HTR-8/SVneo (cell line): ENCODE data around the gene FRYL.
A peak's percentile ranks its signal among the peaks of the same experiment; 100 is the strongest.
"Not testable (repeated sequence)": the region's sequence is repeated elsewhere in the genome, so short reads cannot be mapped to it uniquely, and the experiment has no call there.

Experiments used
- DNase-seq: peaks from one replicate; pipeline ENCODE4 v3.0.0; 2011; ENCODE audit warnings: low spot score, mixed read lengths; ENCODE audit not compliant: insufficient read length
- FAIRE-seq: peaks from 2 replicates; lab custom pipeline; 2011; peaks lifted over from hg19 to GRCh38; lab: Jason Lieb, UNC

FRYL gene

DNA sequence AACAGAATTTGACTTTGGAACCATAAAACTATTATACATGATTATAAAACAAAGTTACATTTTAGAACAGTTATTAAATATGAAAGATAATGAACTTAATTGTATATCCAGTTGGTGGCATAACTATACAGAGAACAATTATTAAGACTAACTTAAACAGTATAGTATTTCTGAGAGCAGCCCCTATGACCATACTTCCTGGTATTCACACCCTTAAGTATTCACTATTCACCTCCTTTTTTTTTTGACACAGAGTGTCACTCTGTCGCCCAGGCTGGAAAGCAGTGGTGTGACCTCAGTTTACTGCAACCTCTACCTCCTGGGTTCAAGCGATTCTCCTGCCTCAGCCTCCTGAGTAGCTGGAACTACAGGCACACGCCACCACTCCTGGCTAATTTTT is 74.5 kb downstream of the FRYL start:
- DNase-seq (no peak), FAIRE-seq (no peak)

DNA sequence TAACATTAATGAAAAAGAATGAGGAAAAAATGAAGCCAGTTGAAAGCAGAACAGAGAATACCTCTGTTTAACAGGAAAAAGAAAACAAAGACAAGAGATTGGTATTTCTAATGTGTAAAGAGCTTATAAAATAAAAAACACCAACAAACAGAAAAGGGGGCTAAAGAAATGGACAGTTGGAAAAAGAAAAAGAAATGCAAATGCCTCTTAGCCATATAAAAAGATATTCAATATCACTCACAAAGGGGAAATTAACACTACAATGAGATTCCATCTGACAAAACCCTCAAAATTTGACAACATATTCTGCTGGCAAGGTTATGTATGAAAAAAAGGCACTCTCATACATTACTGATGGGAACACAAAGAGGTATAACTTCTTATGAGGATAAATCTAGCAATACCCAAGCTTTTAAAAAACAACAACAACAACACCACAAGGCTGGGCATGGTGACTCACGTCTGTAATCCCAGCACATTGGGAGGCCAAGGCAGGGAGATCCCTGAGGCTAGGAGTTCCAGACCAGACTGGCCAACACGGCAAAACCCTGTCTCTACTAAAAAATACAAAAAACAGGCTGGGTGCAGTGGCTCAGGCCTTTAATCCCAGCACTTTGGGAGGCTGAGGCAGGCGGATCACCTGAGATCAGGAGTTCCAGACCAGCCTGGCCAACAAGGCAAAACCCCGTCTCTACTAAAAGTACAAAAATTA is 75.8 kb downstream of the FRYL start:
- no peak for FAIRE-seq
- no peak for DNase-seq

DNA sequence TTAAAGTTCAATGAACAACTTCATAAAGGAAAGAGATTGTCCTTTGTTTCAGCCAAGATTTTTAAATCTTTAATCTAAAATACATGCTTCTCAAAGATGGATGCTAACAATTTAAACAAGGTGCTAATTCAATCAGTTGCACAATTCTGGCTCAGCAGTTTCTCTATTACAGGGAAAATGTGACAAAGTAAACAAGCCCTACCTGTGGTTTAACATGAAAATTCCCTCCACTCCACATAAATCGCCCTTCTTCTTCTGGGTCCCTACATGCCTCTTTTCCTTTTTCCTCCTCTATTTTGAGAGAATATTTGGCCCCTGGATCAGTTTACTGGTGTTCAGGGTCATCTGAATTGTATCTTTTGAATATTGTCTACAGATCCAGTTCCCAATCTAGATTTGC is 80.6 kb downstream of the FRYL start:
- DNase-seq (no peak), FAIRE-seq (no peak)

DNA sequence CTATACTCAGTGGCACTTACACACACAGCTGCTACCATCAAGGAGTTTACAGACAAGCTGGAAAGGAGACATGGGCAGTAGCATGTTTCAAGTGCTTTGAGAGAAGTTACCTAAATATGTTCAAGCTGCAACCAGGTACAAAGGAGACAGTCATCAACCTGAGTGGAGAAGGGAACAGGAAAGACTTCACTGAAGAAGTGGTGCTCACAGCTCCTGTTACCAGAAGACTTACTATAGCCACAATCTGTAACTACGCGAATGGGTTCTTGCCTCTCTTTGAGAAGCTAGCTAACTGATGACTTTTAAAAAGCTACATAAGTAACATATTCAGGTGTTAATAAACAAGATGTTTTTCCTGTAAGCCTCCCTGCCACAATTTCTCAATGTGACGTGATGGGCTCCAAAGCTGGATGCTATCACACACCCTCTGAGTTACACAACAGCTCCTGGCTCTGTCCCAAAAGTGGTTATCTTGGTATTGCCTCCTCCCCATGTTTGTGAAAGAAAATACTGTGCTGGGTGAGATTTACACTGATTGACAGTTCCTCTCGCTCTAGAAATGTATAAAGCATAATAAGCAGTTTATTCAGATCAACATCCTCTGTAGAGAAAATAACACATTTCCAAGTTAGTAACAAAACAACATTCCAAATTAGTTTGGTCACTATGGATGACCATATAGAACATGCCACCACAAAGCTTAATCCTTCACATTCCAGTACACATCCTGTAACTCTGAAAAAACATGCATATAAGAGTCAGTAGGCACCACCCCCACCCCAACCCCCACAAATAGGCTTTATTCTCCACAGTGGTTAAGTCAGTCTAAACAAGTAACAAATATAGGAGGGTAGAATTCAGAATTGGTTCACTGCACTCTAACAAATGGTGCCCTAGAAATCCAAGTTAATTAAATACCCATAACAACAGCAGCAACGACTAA is 81.8 kb downstream of the FRYL start:
- peak; percentile 92 for FAIRE-seq
- peak; percentile 56 for DNase-seq

DNA sequence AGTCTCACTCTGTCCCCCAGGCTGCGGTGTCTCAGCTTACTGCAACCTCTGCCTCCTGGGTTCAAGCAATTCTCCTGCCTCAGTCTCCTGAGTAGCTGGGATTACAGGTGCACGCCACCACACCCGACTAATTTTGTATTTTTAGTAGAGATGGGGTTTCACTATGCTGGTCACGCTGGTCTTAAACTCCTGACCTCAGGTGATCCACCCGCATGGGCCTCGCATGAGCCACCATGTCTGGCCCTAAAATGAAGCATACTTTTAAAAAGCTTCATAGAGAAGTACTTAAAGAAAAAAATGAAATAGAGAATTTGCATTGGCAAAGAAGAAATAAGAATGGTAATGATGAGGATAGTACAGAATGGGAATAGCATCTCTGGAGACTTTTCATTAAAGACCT is 82.6 kb downstream of the FRYL start:
- not testable (repeated sequence) for FAIRE-seq, DNase-seq

DNA sequence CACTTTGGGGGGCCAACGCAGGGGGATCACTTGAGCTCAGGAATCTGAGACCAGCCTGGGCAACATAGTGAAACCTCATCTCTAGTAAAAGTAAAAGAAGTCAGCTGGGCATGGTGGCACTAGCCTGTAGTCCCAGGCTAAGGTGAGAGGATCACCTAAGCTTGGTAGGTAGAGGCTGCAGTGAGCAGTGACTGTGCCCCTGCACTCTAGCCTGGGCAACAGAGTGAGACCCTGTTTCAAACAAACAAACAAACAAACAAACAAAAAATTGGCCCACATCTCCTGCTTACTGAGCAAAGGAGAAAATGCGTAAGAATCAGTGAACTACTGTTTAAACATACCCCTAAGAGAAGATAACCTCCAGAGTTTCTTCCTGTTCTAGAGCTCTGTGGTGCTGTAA is 85.3 kb downstream of the FRYL start:
- DNase-seq, result no peak
- no peak for FAIRE-seq

DNA sequence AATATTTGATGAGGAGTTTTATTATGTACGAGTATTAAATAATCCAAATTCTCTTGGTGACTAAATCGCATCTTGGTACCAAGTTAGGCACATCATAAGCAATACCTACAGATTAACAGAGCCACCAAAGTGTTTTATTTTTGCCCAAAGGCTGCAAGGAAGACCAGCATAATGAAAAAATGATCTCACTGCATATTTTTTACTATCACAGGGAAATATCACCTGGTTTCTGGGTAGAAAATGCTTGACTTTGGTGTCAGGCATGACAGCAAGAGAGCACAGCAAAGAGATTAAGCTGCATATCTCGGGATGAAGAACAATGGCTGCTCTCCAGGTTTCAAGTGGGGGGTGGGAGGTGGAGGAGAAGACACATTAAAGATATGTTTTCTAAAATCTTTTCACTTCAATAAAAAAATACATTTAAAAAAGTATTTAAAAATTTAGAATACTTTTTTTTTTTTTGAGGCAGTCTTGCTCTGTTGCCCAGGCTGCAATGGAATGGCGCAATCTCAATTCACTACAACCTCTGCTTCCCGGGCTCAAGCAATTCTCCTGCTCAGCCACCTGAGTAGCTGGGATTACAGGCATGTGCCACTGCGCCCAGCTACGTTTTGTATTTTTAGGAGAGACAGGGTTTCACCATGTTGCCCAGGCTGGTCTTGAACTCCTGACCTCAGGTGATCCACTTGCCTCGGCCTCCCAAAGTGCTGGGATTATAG is 86.1 kb downstream of the FRYL start:
- no peak for FAIRE-seq
- DNase-seq, result no peak

DNA sequence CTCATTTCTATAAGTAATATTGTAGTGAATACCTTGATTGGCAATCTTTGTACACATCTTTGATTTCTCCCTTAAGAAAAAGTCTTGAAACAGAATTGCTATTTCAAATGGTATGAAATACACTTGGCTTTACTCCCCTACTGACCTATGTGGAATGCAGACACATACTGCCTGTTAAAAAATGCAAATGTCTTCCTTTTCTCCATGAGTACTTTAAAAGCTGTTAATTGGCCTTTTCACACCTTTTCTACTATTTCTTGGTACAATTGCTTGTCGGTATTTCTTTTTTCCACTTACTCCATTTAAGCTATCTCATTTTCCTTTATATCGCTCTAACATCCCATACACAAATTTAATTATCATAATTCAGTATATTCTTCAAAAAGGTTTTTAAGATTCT is 87.2 kb downstream of the FRYL start:
- DNase-seq (no peak), FAIRE-seq (no peak)

DNA sequence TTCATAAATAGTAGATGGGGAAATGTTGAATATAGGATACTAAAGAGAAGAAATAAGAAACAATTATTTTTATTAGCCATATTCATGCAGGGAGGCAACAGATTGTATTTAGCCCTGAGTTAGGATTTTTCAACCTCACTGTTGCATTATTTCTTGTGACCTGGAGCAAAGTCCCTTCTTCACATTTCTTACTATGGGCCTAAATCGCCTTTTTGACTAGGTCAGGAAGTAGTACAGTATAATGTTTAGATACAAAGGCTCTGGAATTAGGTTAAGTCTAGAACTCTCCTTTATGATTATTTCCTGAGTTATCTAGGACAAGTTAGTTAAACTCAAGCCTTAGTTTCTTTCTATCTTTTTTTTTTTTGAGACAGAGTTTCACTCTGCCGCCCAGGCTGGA is 88.0 kb downstream of the FRYL start:
- DNase-seq (no peak), FAIRE-seq (no peak)

DNA sequence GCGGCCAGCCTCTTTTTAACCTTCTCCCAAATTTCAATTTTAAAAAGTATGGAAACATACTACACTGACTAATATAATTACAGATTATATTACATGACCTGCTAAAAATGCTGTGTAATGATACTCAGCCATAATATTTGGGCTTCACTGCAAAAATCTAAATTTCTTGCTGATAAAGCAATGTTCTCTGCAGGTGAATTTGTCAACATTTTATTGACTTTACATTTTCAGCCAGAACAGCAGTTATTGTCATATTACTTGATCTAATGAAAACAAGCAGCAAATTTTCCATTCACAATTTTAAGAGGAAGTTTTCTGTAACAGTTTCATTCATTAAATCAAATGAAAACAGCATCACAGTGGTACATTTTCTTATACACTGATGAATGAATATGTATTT is 91.1 kb downstream of the FRYL start:
- FAIRE-seq, result no peak
- no peak for DNase-seq

DNA sequence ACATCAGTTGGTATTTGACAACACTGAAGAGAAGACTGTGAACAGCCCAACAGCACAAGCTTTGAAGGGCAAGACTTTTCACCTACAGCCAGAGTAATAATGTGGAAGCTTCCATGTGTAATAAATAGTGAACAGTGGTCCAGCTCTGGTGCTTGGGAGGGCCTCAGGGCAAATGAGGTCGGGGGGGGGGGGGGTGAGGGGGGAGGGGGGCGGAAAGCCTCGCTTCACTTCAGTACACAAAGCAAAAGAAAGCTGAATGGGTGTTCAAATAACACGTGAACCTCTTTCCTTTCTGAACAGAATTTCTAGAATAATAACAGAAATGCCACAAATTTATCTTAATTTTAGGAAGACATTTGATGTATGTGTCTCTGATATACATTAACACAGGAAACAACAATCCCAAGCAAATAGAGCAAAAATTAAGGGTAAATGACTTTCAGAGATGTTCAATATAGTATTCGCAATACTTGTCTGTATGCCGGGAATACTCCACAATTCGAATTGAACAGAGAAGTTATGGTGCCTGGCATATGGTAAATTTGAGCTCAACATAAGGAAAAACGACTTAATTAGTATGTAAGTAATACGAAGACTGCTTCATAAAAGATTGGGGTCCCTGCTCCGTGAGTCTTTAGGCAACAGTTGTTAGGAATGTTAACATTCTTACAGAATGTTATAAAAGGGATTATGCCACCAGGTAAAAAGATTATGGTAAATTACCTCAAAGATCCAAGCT is 92.6 kb downstream of the FRYL start:
- DNase-seq, result no peak
- no peak for FAIRE-seq

DNA sequence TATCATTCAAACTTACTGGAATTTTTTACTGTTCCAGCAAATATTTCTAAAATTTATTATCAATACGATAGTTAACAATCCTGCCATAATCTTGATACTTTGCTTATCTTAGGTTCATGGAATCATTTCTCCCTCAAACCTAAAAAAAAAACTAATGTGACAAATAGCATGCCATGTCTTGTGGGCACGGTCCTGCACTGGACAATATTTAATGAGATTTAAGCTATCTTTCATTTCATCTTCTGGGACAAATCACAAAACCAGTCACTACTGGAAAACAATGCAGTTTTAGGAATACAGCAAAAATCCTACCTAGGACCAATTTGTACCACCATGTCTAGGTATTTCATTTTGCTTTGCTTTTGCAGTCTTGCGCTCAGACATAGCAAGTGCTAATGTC is 93.7 kb downstream of the FRYL start:
- DNase-seq (no peak), FAIRE-seq (no peak)

DNA sequence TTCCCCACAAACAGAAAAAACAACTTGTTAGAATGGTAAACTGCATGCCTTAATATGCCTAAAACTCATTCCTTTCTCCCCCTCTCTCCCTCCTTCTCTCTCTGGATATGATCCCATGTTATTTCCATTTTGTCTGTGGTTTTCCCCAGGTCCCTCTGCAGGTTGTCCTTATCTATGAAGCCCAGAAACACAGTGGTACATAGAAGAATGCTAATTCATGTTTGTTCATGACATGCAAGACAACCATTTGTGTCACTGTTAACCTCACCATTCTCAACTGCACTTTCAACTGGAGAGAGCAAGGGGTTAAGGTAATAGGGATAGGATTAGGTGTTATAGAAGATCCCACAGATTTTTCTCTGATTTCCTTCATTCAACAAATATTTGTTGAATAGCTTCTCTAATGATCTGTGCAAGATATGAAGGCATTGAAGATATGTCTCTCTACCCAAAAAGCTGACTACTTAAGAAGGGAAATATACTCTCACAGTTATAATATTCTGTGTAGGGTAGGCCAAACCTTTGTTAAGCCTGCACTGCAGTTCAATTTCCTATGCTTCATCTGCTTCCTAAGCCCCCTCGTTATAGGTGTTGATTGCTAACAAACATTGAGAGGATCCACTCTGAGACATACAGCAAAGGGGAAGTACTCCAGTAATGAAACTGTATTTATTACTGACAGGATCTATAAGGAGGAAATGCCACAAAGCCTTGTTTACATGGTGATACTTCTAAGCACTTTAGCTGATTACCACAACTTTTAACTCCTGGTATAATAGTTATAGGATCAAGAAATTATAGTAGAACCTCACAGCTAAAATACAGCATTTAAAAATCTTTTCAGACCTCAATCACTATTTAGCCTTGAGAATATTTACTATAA is 96.1 kb downstream of the FRYL start:
- FAIRE-seq (no peak), DNase-seq (no peak)

DNA sequence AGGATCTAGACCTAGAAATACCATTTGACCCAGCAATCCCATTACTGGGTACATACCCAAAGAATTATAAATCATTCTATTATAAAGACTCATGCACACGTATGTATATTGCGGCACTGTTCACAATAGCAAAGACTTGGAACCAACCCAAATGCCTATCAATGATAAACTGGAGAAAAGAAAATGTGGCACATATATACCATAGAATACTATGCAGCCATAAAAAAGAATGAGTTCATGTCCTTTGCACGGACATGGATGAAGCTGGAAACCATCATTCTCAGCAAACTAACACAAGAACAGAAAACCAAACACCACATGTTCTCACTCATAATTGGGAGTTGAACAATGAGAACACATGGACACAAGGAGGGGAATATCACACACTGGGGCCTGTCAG is 97.2 kb downstream of the FRYL start:
- not testable (repeated sequence) for DNase-seq, FAIRE-seq

DNA sequence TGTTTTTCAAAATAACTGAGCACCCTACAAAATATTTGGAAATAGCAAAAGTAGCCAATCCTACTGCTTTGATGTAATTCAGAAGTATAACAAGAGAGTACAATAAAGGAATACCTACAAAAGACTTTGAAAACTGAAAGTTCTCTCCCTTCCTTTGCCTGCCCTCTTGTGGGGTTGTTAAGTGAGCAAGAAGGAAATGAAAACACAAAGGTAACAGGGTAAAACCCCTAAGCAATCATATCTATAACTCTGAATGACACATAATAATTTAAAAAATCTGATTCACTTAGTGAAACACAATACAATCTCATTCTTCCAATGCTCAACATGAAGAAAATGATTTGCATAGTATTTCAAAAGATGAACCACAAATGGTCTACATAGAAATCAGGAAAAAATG is 98.2 kb downstream of the FRYL start:
- DNase-seq (no peak), FAIRE-seq (no peak)

DNA sequence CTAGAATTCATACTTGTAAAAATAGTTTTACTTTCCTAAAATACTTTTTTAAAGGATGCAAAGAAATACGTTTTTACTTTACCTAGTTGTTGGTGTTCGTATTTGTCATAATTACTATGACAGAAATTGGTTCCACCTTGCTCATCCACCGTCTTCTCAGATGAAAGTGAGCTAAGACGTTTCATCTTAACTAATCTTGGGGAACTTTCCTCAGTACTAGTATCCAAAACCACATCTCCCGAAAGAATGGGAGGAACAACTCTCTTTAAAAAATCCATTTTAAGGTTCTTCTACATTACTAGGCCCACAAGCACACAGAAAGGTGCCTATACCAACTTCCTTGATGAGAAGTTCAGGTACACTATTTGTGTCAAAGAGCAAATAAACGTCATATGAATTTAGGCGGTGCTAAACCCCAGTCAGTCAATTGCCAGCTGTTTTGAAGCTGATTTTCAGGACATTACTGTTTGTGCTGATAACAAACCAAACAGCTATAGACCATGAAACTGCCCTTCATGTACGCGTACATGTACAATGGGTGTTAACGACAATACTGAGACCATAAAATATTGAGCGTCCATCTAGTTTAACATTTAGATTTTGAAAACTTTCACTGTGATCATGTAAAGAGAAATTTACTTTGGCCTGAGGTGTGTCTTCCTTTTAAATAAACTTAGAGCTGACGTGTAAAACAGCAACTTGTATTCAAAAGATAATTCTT is 99.1 kb downstream of the FRYL start:
- FAIRE-seq (no peak), DNase-seq (no peak)

DNA sequence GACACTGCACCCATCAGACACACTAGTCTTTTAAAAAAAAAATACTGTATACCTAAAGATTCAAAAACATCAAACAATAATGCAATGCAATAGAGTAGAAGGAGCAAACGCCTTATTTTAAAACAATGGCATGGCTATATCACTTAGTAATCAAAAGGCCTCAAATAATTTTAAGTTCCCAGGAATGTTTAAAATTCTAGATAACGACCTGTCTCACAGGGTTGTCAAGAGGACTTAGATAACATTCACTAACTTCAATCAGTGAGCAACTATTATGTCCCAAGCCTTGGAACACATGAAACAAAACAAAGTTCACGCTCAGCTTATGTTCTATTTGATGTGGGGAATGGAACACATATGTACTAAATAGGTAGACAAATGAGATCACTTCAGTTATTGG is 106.5 kb downstream of the FRYL start:
- FAIRE-seq, result no peak

DNA sequence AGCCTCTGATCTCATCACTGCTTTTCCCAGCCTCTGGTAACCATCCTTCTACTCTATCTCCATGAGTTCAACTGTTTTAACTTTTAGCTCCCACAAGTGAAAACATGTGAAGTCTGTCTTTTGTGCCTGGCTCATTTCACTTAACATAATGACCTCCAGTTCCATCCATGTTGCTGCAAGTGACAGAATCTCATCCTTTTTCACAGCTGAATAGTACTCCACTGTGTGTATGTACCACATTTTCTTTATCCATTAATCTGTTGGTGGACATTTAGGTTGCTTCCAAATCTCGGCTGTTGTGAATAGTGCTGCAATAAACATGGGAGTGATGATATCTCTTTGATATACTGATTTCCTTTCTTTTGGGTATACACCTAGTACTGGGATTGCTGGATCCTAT is 109.5 kb downstream of the FRYL start:
- FAIRE-seq (no peak), DNase-seq (no peak)

More for the DNA sequence above, 106.5 kb downstream of the FRYL start:
- no peak for DNase-seq

DNA sequence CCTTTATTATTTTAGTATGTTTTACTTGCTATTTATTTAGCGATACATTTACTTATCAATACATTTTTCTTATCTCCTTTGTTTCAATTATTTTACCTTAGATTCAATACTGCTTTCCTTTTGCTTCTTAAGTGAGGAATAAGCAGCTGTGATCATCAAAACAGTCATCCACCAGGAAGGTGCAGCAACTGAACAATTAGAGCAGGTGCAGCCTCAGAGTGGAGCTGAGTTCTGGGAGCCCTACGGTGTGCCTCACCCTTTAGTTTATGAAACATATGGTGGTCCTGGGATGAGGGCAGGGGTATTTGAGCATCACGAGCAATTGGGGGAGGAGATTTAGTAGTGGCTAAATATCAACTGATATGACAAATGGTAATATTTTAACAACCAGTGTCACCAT is 111.0 kb downstream of the FRYL start:
- no peak for DNase-seq
- FAIRE-seq, result no peak
